GM08714 (cell line): Measurements from ENCODE around the gene SNAP23.
A peak's percentile ranks its signal among the peaks of the same experiment; 100 is the strongest.

Experiments used
- H3K4me3 ChIP-seq: fragments of 200-500 bp; sonication (Bioruptor generic); 2 replicates; pipeline ENCODE4 v1.5.1; 2014; ENCODE audit warnings: mild to moderate bottlenecking, low read length, inconsistent platforms
- ZNF274 ChIP-seq: IDR thresholded peaks from 2 replicates; pipeline ENCODE4 v1.6.1; 2012; ENCODE audit warnings: mild to moderate bottlenecking, low read depth, low read length

Gene SNAP23

GRCh38 chr15:42495361-42496212 lies at the start of gene SNAP23:
SNAP23 (plus strand) TSS chr15:42495634; CDS start chr15:42511847, 16,213 bp downstream.
- no peak for TF ChIP-seq ZNF274
- H3K4me3 ChIP-seq, result peak within 1 kb of the TSS; percentile 77

- no peak overlapping the region for H3K4me3 ChIP-seq
- no peak for TF ChIP-seq ZNF274
Observed at GRCh38 chr15:42447599-42447998, 47.8 kb upstream of the SNAP23 start.

GRCh38 chr15:42448281-42448680 lies 47.2 kb upstream of the SNAP23 start:
- no peak for TF ChIP-seq ZNF274
- no peak overlapping the region for H3K4me3 ChIP-seq

GRCh38 chr15:42449770-42450424 lies 45.5 kb upstream of the SNAP23 start:
- TF ChIP-seq ZNF274, result no peak
- no peak overlapping the region for H3K4me3 ChIP-seq

GRCh38 chr15:42450425-42450790 lies 45.0 kb upstream of the SNAP23 start:
- H3K4me3 ChIP-seq, result no peak overlapping the region
- no peak for TF ChIP-seq ZNF274

- no peak overlapping the region for H3K4me3 ChIP-seq
- no peak for TF ChIP-seq ZNF274
Observed at GRCh38 chr15:42453826-42454225, 41.6 kb upstream of the SNAP23 start.

- H3K4me3 ChIP-seq, result no peak overlapping the region
- no peak for TF ChIP-seq ZNF274
Observed at GRCh38 chr15:42456531-42456930, 38.9 kb upstream of the SNAP23 start.

- H3K4me3 ChIP-seq, result no peak overlapping the region
- no peak for TF ChIP-seq ZNF274
Observed at GRCh38 chr15:42456971-42457370, 38.5 kb upstream of the SNAP23 start.

- H3K4me3 ChIP-seq, result no peak overlapping the region
- TF ChIP-seq ZNF274, result no peak
Observed at GRCh38 chr15:42457445-42458442, 37.7 kb upstream of the SNAP23 start.

GRCh38 chr15:42461261-42461660 lies 34.2 kb upstream of the SNAP23 start:
- TF ChIP-seq ZNF274, result no peak
- no peak overlapping the region for H3K4me3 ChIP-seq

GRCh38 chr15:42465520-42466259 lies 29.7 kb upstream of the SNAP23 start:
- H3K4me3 ChIP-seq, result no peak overlapping the region
- no peak for TF ChIP-seq ZNF274

GRCh38 chr15:42471002-42471401 lies 24.4 kb upstream of the SNAP23 start:
- H3K4me3 ChIP-seq, result no peak overlapping the region
- TF ChIP-seq ZNF274, result no peak

GRCh38 chr15:42474827-42475226 lies 20.6 kb upstream of the SNAP23 start:
- TF ChIP-seq ZNF274, result no peak
- no peak overlapping the region for H3K4me3 ChIP-seq
